ENCODE measurements around the gene GALNT17. TPM values are rescaled to one million over a fixed set of nuclear protein-coding genes. Genes with fewer than 3 reads are reported as not detected.

Gene GALNT17
- total and polyA plus RNA-seq, 2 experiments from 2014 or later: 11.1 to 65.6 TPM

GRCh38 chr7:71227126-71227525 lies 95.2 kb downstream of the GALNT17 start:
- Histone ChIP-seq H3K4me1 (ENCODE audit: insufficient read depth) (peaks cover 5% of the 10 kb centered on the region; the same call in 1 of the 2 replicates), H3K36me3 (ENCODE audit: insufficient read depth) (no peaks in the 10 kb centered on the region), H3K27me3 (ENCODE audit: insufficient read depth) (no peaks in the 10 kb centered on the region), H3K9me2 (ENCODE audit: insufficient read depth) (no peaks in the 10 kb centered on the region), H3F3A (replicated peaks; ENCODE audit: low read depth) (no peaks in the 10 kb centered on the region), H4K20me1 (replicated peaks; ENCODE audit: insufficient read depth) (no peaks in the 10 kb centered on the region), H3K4me3 (no peak overlapping the region), H3K27ac (ENCODE audit: low read depth) (no peak overlapping the region), H3K79me2 (replicated peaks; ENCODE audit: insufficient read depth) (peaks cover 86% of the 10 kb centered on the region), H2AFZ (no peak overlapping the region), H3K4me2 (no peak overlapping the region)
- no peak overlapping the region for H3K4me3 Mint-ChIP-seq
- ATAC-seq (no peak), DNase-seq (ENCODE audit: low spot score) (no peak)
- TF ChIP-seq JUNB (IDR thresholded peaks at IDR 0.05; ENCODE audit: unreplicated experiment) (no peak), ETS1 (IDR thresholded peaks at IDR 0.05) (no peak), ZNF331 (CRISPR knock-in tag; IDR thresholded peaks at IDR 0.05; ENCODE audit: low read depth) (no peak), ZNF114 (CRISPR knock-in tag; IDR thresholded peaks at IDR 0.05) (no peak), ZNF462 (CRISPR knock-in tag; IDR thresholded peaks at IDR 0.05) (no peak), EZH2 (IDR thresholded peaks at IDR 0.05; ENCODE audit: low read depth, unreplicated experiment) (no peak), CREB1 (CRISPR knock-in tag; IDR thresholded peaks at IDR 0.05; ENCODE audit: low read depth) (no peak), POLR2AphosphoS5 (IDR thresholded peaks at IDR 0.05; ENCODE audit: low read depth) (no peak), EZH2phosphoT487 (IDR thresholded peaks at IDR 0.05; ENCODE audit: unreplicated experiment) (no peak), CTCF (conservative IDR thresholded peaks at IDR 0.05; ENCODE audit: low read depth in 2 of 2) (no peak), NANOG (IDR thresholded peaks at IDR 0.05; ENCODE audit: borderline replicate concordance) (no peak), STAT1 (IDR thresholded peaks at IDR 0.05; ENCODE audit: unreplicated experiment) (no peak)
- TF ChIP-seq, protein P1, sequence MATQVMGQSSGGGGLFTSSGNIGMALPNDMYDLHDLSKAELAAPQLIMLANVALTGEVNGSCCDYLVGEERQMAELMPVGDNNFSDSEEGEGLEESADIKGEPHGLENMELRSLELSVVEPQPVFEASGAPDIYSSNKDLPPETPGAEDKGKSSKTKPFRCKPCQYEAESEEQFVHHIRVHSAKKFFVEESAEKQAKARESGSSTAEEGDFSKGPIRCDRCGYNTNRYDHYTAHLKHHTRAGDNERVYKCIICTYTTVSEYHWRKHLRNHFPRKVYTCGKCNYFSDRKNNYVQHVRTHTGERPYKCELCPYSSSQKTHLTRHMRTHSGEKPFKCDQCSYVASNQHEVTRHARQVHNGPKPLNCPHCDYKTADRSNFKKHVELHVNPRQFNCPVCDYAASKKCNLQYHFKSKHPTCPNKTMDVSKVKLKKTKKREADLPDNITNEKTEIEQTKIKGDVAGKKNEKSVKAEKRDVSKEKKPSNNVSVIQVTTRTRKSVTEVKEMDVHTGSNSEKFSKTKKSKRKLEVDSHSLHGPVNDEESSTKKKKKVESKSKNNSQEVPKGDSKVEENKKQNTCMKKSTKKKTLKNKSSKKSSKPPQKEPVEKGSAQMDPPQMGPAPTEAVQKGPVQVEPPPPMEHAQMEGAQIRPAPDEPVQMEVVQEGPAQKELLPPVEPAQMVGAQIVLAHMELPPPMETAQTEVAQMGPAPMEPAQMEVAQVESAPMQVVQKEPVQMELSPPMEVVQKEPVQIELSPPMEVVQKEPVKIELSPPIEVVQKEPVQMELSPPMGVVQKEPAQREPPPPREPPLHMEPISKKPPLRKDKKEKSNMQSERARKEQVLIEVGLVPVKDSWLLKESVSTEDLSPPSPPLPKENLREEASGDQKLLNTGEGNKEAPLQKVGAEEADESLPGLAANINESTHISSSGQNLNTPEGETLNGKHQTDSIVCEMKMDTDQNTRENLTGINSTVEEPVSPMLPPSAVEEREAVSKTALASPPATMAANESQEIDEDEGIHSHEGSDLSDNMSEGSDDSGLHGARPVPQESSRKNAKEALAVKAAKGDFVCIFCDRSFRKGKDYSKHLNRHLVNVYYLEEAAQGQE (IDR thresholded peaks at IDR 0.05; ENCODE audit: unreplicated experiment): no peak
- no peaks in the 10 kb centered on the region for H3K4me1 Mint-ChIP-seq
- peaks cover 62% of the 10 kb centered on the region for H3K36me3 Mint-ChIP-seq (ENCODE audit: low read depth)
- peaks cover 7% of the 10 kb centered on the region for H3K27me3 Mint-ChIP-seq (ENCODE audit: insufficient read depth, low read depth, poor library complexity)
- peaks cover 45% of the 10 kb centered on the region for H3K9me3 Mint-ChIP-seq
- no peak overlapping the region for H3K27ac Mint-ChIP-seq

Measured in GM23338 (cell line).